HCT116 (cell line): ENCODE data around the gene OR14A16.

Source experiments
- CTCF ChIP-seq, 3 experiments: fragments of 200-600 bp in 1 of 3; sonication (generic) in 1 of 3; IDR thresholded peaks in 2 of 3; conservative IDR thresholded peaks in 1 of 3; 2 replicates each; pipeline ENCODE4 v1.5.1; 2012 to 2017; ENCODE audit warnings: low read depth in 2 of 3, low read length in 2 of 3, antibody characterized with exemption in 1 of 3, borderline replicate concordance in 1 of 3, control low read depth in 1 of 3, mild to moderate bottlenecking in 1 of 3, mixed read lengths in 1 of 3, mixed run types in 1 of 3, moderate library complexity in 1 of 3; ENCODE audit not compliant: insufficient read depth in 1 of 3
- ELF1 ChIP-seq: IDR thresholded peaks from 2 replicates; pipeline ENCODE4 v1.6.1; 2012; ENCODE audit warnings: low read depth, borderline replicate concordance
- EZH2 ChIP-seq: fragments of 200-600 bp; sonication (generic); IDR thresholded peaks from 2 replicates; pipeline ENCODE4 v1.6.1; 2017; ENCODE audit warnings: antibody characterized with exemption, mixed run types
- EZH2phosphoT487 ChIP-seq: fragments of 200-600 bp; IDR thresholded peaks from 2 replicates; pipeline ENCODE4 v1.6.1; 2018; ENCODE audit warnings: antibody characterized with exemption, borderline replicate concordance
- MAX ChIP-seq: IDR thresholded peaks from 2 replicates; pipeline ENCODE4 v1.6.1; 2012
- POLR2A ChIP-seq: IDR thresholded peaks from 2 replicates; pipeline ENCODE4 v1.7.0; 2011; ENCODE audit warnings: borderline replicate concordance; ENCODE audit not compliant: insufficient read depth, insufficient read length; ENCODE audit errors: extremely low read depth
- REST ChIP-seq: IDR thresholded peaks from 2 replicates; pipeline ENCODE4 v1.6.1; 2012; ENCODE audit warnings: low read depth
- SIN3A ChIP-seq: IDR thresholded peaks from 2 replicates; pipeline ENCODE4 v1.6.1; 2012; ENCODE audit warnings: low read depth
- YY1 ChIP-seq: IDR thresholded peaks from 2 replicates; pipeline ENCODE4 v1.6.1; 2011; ENCODE audit warnings: low read length, low read depth, moderate library complexity, mild to moderate bottlenecking; ENCODE audit not compliant: insufficient replicate concordance; ENCODE audit errors: extremely low read depth
- ZFX ChIP-seq: fragments of 450-650 bp; IDR thresholded peaks from 2 replicates; pipeline ENCODE4 v1.6.1; 2017

- no peak for TF ChIP-seq CTCF (IDR thresholded peaks at IDR 0.05 in 2 of 3, conservative IDR thresholded peaks at IDR 0.05 in 1 of 3; ENCODE audit: borderline replicate concordance in 1 of 3, insufficient read depth in 1 of 3, low read depth in 2 of 3, low read length in 2 of 3)
- TF ChIP-seq EZH2: no peak
- TF ChIP-seq POLR2A: no peak
- TF ChIP-seq MAX: no peak
- no peak for TF ChIP-seq YY1
- no peak for TF ChIP-seq EZH2phosphoT487
- no peak for TF ChIP-seq ZFX
- no peak for TF ChIP-seq SIN3A
- TF ChIP-seq ELF1: no peak
- TF ChIP-seq REST: no peak
Observed at GRCh38 chr1:247864644-247865043, 40.7 kb upstream of the OR14A16 start.
